ENCODE measurements around the gene CARD10. TPM values are rescaled to one million over a fixed set of nuclear protein-coding genes. Genes with fewer than 3 reads are reported as not detected.

CARD10 gene
- polyA plus RNA-seq, 1 donor from 2014 or later: 0.36 TPM

DNA sequence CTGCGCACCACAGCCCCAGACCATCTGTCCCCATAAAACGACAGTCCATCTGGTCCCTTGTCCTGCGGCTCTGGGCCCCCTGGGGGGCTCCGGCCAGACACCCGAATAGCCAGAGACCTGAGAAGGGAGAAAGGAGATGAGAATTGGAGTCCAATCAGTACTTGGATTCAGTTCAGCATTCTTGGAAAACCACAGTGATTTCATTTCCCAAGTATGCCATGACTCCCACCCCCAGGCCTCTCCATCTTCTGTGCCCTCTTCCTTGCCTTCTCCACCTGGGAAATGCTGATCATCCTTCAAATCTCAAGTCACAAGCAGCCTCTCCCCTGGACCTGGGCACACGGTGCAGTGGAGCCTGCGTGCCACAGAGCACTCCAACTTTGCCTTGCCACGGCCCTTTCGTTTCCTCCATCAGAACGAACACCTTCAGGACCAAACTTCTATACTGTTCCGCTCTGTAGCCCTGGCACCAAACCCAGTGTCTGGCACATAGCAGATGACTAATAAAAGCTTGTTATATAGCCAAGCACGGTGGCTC, 22.1 kb downstream of the CARD10 start:
- Histone ChIP-seq H3K4me3 (ENCODE audit: low read length) (no peak overlapping the region), H2AFZ (ENCODE audit: low read depth, low read length) (no peak overlapping the region), H3K9me2 (ENCODE audit: insufficient read depth, low read length) (no peaks in the 10 kb centered on the region), H3K9me3 (ENCODE audit: low read length) (no peaks in the 10 kb centered on the region), H3K79me2 (replicated peaks; ENCODE audit: insufficient read depth, low read length) (no peaks in the 10 kb centered on the region), H4K20me1 (ENCODE audit: insufficient read depth) (no peaks in the 10 kb centered on the region), H3K4me2 (ENCODE audit: low read length) (no peak overlapping the region), H3K36me3 (ENCODE audit: insufficient read depth, low read length) (no peaks in the 10 kb centered on the region), H3K27me3 (ENCODE audit: insufficient read depth, low read depth, low read length) (no peaks in the 10 kb centered on the region), H3K9ac (ENCODE audit: low read length) (no peak overlapping the region), H3F3A (ENCODE audit: insufficient read depth, low read length, poor library complexity, severe bottlenecking) (no peaks in the 10 kb centered on the region), H3K27ac (ENCODE audit: low read length) (no peak overlapping the region)
- TF ChIP-seq SMC3 (conservative IDR thresholded peaks at IDR 0.05; ENCODE audit: poor library complexity) (no peak), MXI1 (conservative IDR thresholded peaks at IDR 0.05; ENCODE audit: poor library complexity, severe bottlenecking) (no peak), EP300 (conservative IDR thresholded peaks at IDR 0.05; ENCODE audit: poor library complexity, severe bottlenecking) (no peak), POLR2AphosphoS5 (IDR thresholded peaks at IDR 0.05) (no peak), EZH2 (IDR thresholded peaks at IDR 0.05; ENCODE audit: borderline replicate concordance, insufficient read depth, low read length, poor library complexity, severe bottlenecking) (no peak), TAF1 (IDR thresholded peaks at IDR 0.05; ENCODE audit: low read depth) (no peak), RAD21 (conservative IDR thresholded peaks at IDR 0.05) (no peak)
- TF ChIP-seq, protein P1, sequence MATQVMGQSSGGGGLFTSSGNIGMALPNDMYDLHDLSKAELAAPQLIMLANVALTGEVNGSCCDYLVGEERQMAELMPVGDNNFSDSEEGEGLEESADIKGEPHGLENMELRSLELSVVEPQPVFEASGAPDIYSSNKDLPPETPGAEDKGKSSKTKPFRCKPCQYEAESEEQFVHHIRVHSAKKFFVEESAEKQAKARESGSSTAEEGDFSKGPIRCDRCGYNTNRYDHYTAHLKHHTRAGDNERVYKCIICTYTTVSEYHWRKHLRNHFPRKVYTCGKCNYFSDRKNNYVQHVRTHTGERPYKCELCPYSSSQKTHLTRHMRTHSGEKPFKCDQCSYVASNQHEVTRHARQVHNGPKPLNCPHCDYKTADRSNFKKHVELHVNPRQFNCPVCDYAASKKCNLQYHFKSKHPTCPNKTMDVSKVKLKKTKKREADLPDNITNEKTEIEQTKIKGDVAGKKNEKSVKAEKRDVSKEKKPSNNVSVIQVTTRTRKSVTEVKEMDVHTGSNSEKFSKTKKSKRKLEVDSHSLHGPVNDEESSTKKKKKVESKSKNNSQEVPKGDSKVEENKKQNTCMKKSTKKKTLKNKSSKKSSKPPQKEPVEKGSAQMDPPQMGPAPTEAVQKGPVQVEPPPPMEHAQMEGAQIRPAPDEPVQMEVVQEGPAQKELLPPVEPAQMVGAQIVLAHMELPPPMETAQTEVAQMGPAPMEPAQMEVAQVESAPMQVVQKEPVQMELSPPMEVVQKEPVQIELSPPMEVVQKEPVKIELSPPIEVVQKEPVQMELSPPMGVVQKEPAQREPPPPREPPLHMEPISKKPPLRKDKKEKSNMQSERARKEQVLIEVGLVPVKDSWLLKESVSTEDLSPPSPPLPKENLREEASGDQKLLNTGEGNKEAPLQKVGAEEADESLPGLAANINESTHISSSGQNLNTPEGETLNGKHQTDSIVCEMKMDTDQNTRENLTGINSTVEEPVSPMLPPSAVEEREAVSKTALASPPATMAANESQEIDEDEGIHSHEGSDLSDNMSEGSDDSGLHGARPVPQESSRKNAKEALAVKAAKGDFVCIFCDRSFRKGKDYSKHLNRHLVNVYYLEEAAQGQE (IDR thresholded peaks at IDR 0.05; ENCODE audit: borderline replicate concordance): no peak
- TF ChIP-seq, protein P2, sequence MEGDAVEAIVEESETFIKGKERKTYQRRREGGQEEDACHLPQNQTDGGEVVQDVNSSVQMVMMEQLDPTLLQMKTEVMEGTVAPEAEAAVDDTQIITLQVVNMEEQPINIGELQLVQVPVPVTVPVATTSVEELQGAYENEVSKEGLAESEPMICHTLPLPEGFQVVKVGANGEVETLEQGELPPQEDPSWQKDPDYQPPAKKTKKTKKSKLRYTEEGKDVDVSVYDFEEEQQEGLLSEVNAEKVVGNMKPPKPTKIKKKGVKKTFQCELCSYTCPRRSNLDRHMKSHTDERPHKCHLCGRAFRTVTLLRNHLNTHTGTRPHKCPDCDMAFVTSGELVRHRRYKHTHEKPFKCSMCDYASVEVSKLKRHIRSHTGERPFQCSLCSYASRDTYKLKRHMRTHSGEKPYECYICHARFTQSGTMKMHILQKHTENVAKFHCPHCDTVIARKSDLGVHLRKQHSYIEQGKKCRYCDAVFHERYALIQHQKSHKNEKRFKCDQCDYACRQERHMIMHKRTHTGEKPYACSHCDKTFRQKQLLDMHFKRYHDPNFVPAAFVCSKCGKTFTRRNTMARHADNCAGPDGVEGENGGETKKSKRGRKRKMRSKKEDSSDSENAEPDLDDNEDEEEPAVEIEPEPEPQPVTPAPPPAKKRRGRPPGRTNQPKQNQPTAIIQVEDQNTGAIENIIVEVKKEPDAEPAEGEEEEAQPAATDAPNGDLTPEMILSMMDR (IDR thresholded peaks at IDR 0.05; ENCODE audit: poor library complexity, severe bottlenecking): no peak

DNA sequence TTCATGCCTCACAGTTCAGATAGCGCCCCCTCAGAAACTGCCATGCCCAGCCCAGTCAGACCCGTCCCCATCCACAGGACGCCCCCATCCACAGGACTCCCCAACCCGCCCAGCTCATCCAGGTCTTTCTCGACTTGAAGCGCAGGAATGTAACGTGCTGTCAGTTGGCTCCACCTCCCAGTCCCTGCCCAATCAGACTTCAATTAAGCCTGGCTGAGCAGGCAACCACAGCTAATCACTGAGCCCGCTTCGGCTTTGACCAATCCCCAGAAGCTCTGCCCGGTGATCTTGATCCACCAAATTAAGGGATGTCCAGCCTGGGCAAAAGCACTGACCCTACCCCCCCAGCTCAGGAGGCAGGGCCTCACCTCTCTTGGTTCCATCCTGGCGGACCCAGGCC, 22.6 kb downstream of the CARD10 start:
- Histone ChIP-seq H4K20me1 (ENCODE audit: insufficient read depth) (no peaks in the 10 kb centered on the region), H3K9me2 (ENCODE audit: insufficient read depth, low read length) (no peaks in the 10 kb centered on the region), H3K9ac (ENCODE audit: low read length) (no peak overlapping the region), H3K36me3 (ENCODE audit: insufficient read depth, low read length) (no peaks in the 10 kb centered on the region), H2AFZ (ENCODE audit: low read depth, low read length) (no peak overlapping the region), H3K79me2 (replicated peaks; ENCODE audit: insufficient read depth, low read length) (no peaks in the 10 kb centered on the region), H3K9me3 (ENCODE audit: low read length) (no peaks in the 10 kb centered on the region), H3K27ac (ENCODE audit: low read length) (no peak overlapping the region), H3K4me2 (ENCODE audit: low read length) (no peak overlapping the region), H3K4me3 (ENCODE audit: low read length) (no peak overlapping the region), H3K27me3 (ENCODE audit: insufficient read depth, low read depth, low read length) (no peaks in the 10 kb centered on the region), H3F3A (ENCODE audit: insufficient read depth, low read length, poor library complexity, severe bottlenecking) (no peaks in the 10 kb centered on the region)
- TF ChIP-seq TAF1 (IDR thresholded peaks at IDR 0.05; ENCODE audit: low read depth) (no peak), EP300 (conservative IDR thresholded peaks at IDR 0.05; ENCODE audit: poor library complexity, severe bottlenecking) (no peak), POLR2AphosphoS5 (IDR thresholded peaks at IDR 0.05) (no peak), SMC3 (conservative IDR thresholded peaks at IDR 0.05; ENCODE audit: poor library complexity) (no peak), EZH2 (IDR thresholded peaks at IDR 0.05; ENCODE audit: borderline replicate concordance, insufficient read depth, low read length, poor library complexity, severe bottlenecking) (no peak), RAD21 (conservative IDR thresholded peaks at IDR 0.05) (no peak)
